Heart right ventricle (tissue), 16 donors: Measurements from ENCODE around the gene CHRNB1. TPM values are rescaled to one million over a fixed set of nuclear protein-coding genes. Genes with fewer than 3 reads are reported as not detected.

Experiments
- ATAC-seq, 8 donors: fragments of 200-7000 bp; cut with Tn5 transposase; one replicate each; pipeline ENCODE4 v1.9.1; 2020; ENCODE audit warnings: mild to moderate bottlenecking in 8 of 8, moderate library complexity in 8 of 8, moderate number of reproducible peaks in 1 of 8
- DNase-seq, 2 donors: peaks; one replicate each; pipeline ENCODE4 v3.0.0-alpha.2; 2020
- H3K27ac ChIP-seq, 10 donors: fragments of 200-600 bp; sonication (generic) in 2 of 10; one replicate each; pipeline versions ENCODE4 v1.5.0 to v1.8.0; 2020 to 2022; ENCODE audit warnings: mild to moderate bottlenecking in 3 of 10
- H3K27me3 ChIP-seq, 7 donors: fragments of 200-600 bp; one replicate each; pipeline ENCODE4 v1.8.0; 2021 to 2022; ENCODE audit warnings: mild to moderate bottlenecking in 2 of 7
- H3K36me3 ChIP-seq, 9 donors: fragments of 200-600 bp; sonication (generic) in 1 of 9; one replicate each; pipeline versions ENCODE4 v1.5.0 to v1.8.0; 2020 to 2022; ENCODE audit warnings: mild to moderate bottlenecking in 2 of 9
- H3K4me1 ChIP-seq, 9 donors: fragments of 200-600 bp; sonication (generic) in 1 of 9; one replicate each; pipeline versions ENCODE4 v1.5.0 to v1.8.0; 2020 to 2022; ENCODE audit warnings: mild to moderate bottlenecking in 4 of 9
- H3K4me3 ChIP-seq, 10 donors: fragments of 200-600 bp; sonication (generic) in 2 of 10; one replicate each; pipeline versions ENCODE4 v1.5.0 to v1.8.0; 2020 to 2022; ENCODE audit warnings: mild to moderate bottlenecking in 7 of 10, moderate library complexity in 2 of 10
- H3K9me3 ChIP-seq, 11 donors: fragments of 200-600 bp in 10 of 11; sonication (generic) in 2 of 11; one replicate each; pipeline versions ENCODE4 v1.5.0 to v1.8.0; 2013 to 2022; ENCODE audit warnings: mild to moderate bottlenecking in 2 of 11, control low read depth in 1 of 11, moderate library complexity in 1 of 11
- WGBS, 2 donors: extraction: QIAGEN DNeasy Blood & Tissue Kit; methylation state at CpG; one replicate each; pipeline ENCODE4 v1.1.7; 2013; ENCODE audit warnings: inconsistent platforms in 1 of 2; 5-methylcytosine and 5-hydroxymethylcytosine counted together
- intact Hi-C, 10 donors: fragments of 100-400 bp; cut with DNase I; formaldehyde crosslinking; loops; one replicate each; pipeline versions ENCODE4 v1.11.1 to v1.14.2; 2022
- polyA plus RNA-seq, 2 donors: library from polyadenylated mRNA; stranded (reverse); fragments of 200-250 nt; gene quantifications; one replicate each; pipeline ENCODE4 v1.2.3, GENCODE V29; 2013
- total RNA-seq, 10 donors: library from RNA; stranded (reverse); fragmentation: NEBNext Ultra II Directional in 3 of 10; extraction: Animal tissue kit (Norgen Biotek cat#: 25700) in 3 of 10; gene quantifications; one replicate each; pipeline versions ENCODE4 v1.2.1 to v1.2.4, GENCODE V29; 2021 to 2023
- TF ChIP-seq, protein P1 (sequence below), 9 donors: fragments of 200-600 bp; sonication (generic) in 2 of 9; IDR thresholded peaks; one replicate each; pipeline versions ENCODE4 v1.5.0 to v1.8.0; 2021 to 2022; ENCODE audit warnings: antibody characterized with exemption in 9 of 9, mild to moderate bottlenecking in 5 of 9, moderate library complexity in 1 of 9
- donor health status: Arrhythmogenic right ventricular cardiomyopathy.
- donor health status: ischemic (EF 13 %, LVEDD 7.1; RV severe dilation, severe dysfunction).
- donor health status: healthy with polysubstance abuse.
- donor health status: DM: no; HTN: yes; CAD: no.
- donor health status: DM: no; HTN: no; CAD: no.
- donor health status: ischemic (EF 25% LVEDD 6.9; RV normal size, moderate dysfunction).
- donor health status: ischemic (EF 25% LVEDD 5.7; RV mildly dilated, moderate dysfunction).
- donor health status: healthy.
- donor health status: DM: yes; HTN: yes; CAD: no.
- donor health status: Ischemic cardiomyopathy.
- donor health status: ischemic (EF 35%, LVEDD 5.7; RV mildly dilated, moderate dysfunction).
- donor health status: nonischemic (EF 11% LVEDD 7.7; RV severe dilation, severe dysfunction).
- donor health status: DM: yes; HTN: yes; CAD: no.
- donor health status: PGD.
- donor health status: ischemic (EF 29% LVEDD 5.4; RV normal size, mild dysfunction).
- donor health status: nonischemic (EF 23%, LVEDD 6.1; RV moderate dilation, normal function).

The CHRNB1 gene
- total and polyA plus RNA-seq, 12 donors = 5.4 to 25.4 (median 10.4) TPM

DNA sequence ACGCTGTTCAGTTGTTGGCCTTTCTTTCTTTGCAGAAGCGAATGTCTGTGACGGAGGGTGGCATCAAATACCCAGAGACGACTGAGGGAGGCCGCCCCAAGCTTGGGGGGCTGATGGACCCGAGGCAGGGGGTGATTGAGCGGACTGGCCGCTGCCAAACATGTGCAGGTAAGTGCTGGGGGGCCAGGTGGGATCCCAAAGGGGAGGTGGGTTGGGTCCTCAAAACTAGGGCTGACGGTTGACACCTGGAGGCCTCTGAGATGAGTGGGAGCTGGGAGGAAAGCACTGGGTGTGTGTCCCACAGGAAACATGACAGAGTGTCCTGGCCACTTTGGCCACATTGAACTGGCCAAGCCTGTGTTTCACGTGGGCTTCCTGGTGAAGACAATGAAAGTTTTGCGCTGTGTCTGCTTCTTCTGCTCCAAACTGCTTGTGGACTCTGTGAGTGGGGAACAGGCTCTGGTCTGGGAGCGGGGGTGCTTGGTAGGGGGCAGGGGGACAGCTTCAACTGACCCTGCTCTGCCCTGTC is 51.1 kb downstream of the CHRNB1 start:
- Histone ChIP-seq H3K27me3 (no peaks in the 10 kb centered on the region), H3K36me3 (peaks cover 0 to 79% (median 48%) of the 10 kb centered on the region in 9 donors), H3K9me3 (no peaks in the 10 kb centered on the region), H3K27ac (peak overlapping the region; percentile 46 to 88 (median 80)), H3K4me3 (peak overlapping the region in 1 of 10 donors; percentile 17), H3K4me1 (peaks cover 0 to 71% (median 31%) of the 10 kb centered on the region in 9 donors)
- no peak for DNase-seq
- ATAC-seq = peak; percentile 12 to 64 (median 40)
- intact Hi-C loops = no loop called here
- TF ChIP-seq, protein P1, sequence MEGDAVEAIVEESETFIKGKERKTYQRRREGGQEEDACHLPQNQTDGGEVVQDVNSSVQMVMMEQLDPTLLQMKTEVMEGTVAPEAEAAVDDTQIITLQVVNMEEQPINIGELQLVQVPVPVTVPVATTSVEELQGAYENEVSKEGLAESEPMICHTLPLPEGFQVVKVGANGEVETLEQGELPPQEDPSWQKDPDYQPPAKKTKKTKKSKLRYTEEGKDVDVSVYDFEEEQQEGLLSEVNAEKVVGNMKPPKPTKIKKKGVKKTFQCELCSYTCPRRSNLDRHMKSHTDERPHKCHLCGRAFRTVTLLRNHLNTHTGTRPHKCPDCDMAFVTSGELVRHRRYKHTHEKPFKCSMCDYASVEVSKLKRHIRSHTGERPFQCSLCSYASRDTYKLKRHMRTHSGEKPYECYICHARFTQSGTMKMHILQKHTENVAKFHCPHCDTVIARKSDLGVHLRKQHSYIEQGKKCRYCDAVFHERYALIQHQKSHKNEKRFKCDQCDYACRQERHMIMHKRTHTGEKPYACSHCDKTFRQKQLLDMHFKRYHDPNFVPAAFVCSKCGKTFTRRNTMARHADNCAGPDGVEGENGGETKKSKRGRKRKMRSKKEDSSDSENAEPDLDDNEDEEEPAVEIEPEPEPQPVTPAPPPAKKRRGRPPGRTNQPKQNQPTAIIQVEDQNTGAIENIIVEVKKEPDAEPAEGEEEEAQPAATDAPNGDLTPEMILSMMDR (IDR thresholded peaks at IDR 0.05) = no peak
- 80 to 84% methylated on average over 12 of the region's 12 CpGs for WGBS, 2 donors

DNA sequence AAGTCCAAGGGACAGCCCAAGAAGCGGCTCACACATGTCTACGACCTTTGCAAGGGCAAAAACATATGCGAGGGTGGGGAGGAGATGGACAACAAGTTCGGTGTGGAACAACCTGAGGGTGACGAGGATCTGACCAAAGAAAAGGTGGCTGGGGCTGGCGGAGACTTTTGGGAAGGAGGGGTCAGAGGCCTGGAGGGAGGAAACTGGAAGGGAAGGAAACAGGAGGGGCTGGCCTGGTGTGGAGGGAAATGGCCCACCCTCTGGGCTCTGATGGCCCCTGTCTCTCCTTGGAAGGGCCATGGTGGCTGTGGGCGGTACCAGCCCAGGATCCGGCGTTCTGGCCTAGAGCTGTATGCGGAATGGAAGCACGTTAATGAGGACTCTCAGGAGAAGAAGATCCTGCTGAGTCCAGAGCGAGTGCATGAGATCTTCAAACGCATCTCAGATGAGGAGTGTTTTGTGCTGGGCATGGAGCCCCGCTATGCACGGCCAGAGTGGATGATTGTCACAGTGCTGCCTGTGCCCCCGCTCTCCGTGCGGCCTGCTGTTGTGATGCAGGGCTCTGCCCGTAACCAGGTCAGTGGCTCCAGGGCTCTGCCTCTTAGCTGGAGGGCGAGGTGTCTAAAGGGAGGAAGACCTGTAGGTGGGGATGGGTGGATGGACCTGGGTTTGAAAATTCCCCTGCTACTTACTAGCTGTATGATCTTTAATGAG is 51.8 kb downstream of the CHRNB1 start:
- Histone ChIP-seq H3K9me3 (no peaks in the 10 kb centered on the region), H3K27me3 (no peaks in the 10 kb centered on the region), H3K4me3 (peak overlapping the region in 2 of 10 donors; percentile 7 to 17), H3K36me3 (peaks cover 0 to 79% (median 51%) of the 10 kb centered on the region in 9 donors), H3K27ac (peak overlapping the region; percentile 46 to 88 (median 80)), H3K4me1 (peaks cover 0 to 66% (median 31%) of the 10 kb centered on the region in 9 donors)
- DNase-seq = peak in 1 of 2 donors; percentile 50
- WGBS, 2 donors = 69 to 75% methylated on average over 20 of the region's 20 CpGs
- intact Hi-C loops = no loop called here
- TF ChIP-seq, protein P1 (IDR thresholded peaks at IDR 0.05) = no peak
- peak; percentile 70 to 91 (median 82) for ATAC-seq

DNA sequence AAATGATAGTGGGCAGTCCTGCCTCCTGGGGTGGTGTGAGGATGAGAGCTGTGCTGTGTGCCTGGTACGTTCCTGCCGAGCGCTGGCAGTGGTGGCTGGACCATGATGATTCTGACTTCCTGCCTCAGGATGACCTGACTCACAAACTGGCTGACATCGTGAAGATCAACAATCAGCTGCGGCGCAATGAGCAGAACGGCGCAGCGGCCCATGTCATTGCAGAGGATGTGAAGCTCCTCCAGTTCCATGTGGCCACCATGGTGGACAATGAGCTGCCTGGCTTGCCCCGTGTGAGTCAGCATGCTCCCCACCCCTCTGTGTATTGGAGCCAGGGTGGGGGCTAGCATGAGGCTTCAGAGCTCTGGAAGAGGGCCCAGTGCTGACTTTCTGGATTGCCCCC is 52.4 kb downstream of the CHRNB1 start:
- peak in 1 of 2 donors; percentile 29 for DNase-seq
- Histone ChIP-seq H3K27me3 (no peaks in the 10 kb centered on the region), H3K9me3 (no peaks in the 10 kb centered on the region), H3K27ac (peak overlapping the region; percentile 46 to 88 (median 80)), H3K36me3 (peaks cover 5 to 82% (median 55%) of the 10 kb centered on the region in 9 donors), H3K4me1 (peaks cover 0 to 61% (median 31%) of the 10 kb centered on the region in 9 donors), H3K4me3 (peak overlapping the region in 1 of 10 donors; percentile 17)
- 68 to 74% methylated on average over 10 of the region's 10 CpGs for WGBS, 2 donors
- TF ChIP-seq, protein P1 (IDR thresholded peaks at IDR 0.05) = no peak
- peak; percentile 35 to 83 (median 70) for ATAC-seq
- intact Hi-C loops = no loop called here

DNA sequence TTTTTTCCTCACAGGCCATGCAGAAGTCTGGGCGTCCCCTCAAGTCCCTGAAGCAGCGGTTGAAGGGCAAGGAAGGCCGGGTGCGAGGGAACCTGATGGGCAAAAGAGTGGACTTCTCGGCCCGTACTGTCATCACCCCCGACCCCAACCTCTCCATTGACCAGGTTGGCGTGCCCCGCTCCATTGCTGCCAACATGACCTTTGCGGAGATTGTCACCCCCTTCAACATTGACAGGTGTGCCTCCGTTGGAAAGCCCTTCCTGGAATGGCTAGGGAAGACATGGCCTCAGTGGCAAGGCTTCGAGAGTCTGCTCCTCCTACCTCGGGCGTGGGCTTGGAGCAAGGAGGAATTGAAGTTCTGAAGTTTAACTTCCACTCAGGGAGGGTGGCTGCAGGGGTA is 52.8 kb downstream of the CHRNB1 start:
- WGBS, 2 donors = 90% methylated on average over 14 of the region's 14 CpGs

More for the DNA sequence above, 52.8 kb downstream of the CHRNB1 start:
- Histone ChIP-seq H3K36me3 (peaks cover 7 to 86% (median 60%) of the 10 kb centered on the region in 9 donors), H3K9me3 (no peaks in the 10 kb centered on the region), H3K27me3 (no peaks in the 10 kb centered on the region), H3K27ac (peak overlapping the region in 8 of 10 donors; percentile 46 to 88 (median 80)), H3K4me3 (no peak overlapping the region), H3K4me1 (peaks cover 0 to 58% (median 30%) of the 10 kb centered on the region in 9 donors)
- TF ChIP-seq, protein P1 (IDR thresholded peaks at IDR 0.05) = no peak
- no peak for ATAC-seq
- intact Hi-C loops = no loop called here
- no peak for DNase-seq
